ENCODE measurements around the gene TNK1.
A peak's percentile ranks its signal among the peaks of the same experiment; 100 is the strongest.

TNK1 gene

GRCh38 chr17:7408252-7408727, 27.4 kb downstream of the TNK1 start:
- no peak overlapping the region for H3K4me3 ChIP-seq (ENCODE audit: low read depth, low read length)
- no peak for DNase-seq (ENCODE audit: low read depth)
- TF ChIP-seq, protein P1, sequence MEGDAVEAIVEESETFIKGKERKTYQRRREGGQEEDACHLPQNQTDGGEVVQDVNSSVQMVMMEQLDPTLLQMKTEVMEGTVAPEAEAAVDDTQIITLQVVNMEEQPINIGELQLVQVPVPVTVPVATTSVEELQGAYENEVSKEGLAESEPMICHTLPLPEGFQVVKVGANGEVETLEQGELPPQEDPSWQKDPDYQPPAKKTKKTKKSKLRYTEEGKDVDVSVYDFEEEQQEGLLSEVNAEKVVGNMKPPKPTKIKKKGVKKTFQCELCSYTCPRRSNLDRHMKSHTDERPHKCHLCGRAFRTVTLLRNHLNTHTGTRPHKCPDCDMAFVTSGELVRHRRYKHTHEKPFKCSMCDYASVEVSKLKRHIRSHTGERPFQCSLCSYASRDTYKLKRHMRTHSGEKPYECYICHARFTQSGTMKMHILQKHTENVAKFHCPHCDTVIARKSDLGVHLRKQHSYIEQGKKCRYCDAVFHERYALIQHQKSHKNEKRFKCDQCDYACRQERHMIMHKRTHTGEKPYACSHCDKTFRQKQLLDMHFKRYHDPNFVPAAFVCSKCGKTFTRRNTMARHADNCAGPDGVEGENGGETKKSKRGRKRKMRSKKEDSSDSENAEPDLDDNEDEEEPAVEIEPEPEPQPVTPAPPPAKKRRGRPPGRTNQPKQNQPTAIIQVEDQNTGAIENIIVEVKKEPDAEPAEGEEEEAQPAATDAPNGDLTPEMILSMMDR (conservative IDR thresholded peaks at IDR 0.05; ENCODE audit: low read depth, low read length) = no peak

- DNase-seq (ENCODE audit: low read depth) = no peak
- no peak overlapping the region for H3K4me3 ChIP-seq (ENCODE audit: low read depth, low read length)
- TF ChIP-seq, protein P1 (conservative IDR thresholded peaks at IDR 0.05; ENCODE audit: low read depth, low read length) = no peak
Measured at GRCh38 chr17:7408863-7409262, 28.0 kb downstream of the TNK1 start.

- TF ChIP-seq, protein P1 (conservative IDR thresholded peaks at IDR 0.05; ENCODE audit: low read depth, low read length) = no peak
- H3K4me3 ChIP-seq (ENCODE audit: low read depth, low read length) = no peak overlapping the region
- no peak for DNase-seq (ENCODE audit: low read depth)
Measured at GRCh38 chr17:7409716-7410115, 28.8 kb downstream of the TNK1 start.

GRCh38 chr17:7410634-7411426, 29.9 kb downstream of the TNK1 start:
- H3K4me3 ChIP-seq (ENCODE audit: low read depth, low read length) = no peak overlapping the region
- TF ChIP-seq, protein P1 (conservative IDR thresholded peaks at IDR 0.05; ENCODE audit: low read depth, low read length) = no peak
- no peak for DNase-seq (ENCODE audit: low read depth)

- H3K4me3 ChIP-seq (ENCODE audit: low read depth, low read length) = no peak overlapping the region
- TF ChIP-seq, protein P1 (conservative IDR thresholded peaks at IDR 0.05; ENCODE audit: low read depth, low read length) = no peak
- DNase-seq (ENCODE audit: low read depth) = no peak
Measured at GRCh38 chr17:7411427-7411750, 30.5 kb downstream of the TNK1 start.

DNA sequence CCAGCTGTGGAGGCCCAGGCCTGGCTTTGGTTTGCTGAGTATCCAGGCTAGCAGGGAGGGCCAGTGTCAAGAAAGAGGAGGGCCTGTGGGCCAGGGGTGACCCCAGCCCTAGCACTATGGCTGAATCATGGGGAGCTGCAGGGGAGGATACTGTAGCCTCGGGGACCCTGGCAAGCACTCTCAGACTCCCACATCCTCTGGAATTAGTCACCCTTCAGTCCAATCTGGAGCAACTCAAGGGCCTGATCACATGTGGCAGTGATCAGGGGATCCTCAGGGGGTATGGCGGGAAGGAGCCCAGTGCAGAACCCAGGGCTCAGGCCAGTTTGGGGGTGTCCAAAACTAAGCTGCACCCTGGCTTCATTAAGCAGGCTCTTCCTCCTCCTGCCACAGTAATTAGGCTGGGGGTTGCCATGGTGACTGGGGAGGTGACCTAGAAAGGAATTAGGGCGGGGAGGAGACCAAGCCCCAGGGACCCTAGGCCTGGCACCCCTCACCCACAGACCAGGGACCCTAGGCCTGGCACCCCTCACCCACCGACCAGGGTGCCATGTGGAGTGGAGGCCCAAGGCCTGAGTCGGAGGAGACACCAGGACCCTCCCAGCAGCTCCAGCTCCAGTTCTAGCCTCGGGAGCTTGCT, 32.6 kb downstream of the TNK1 start:
- TF ChIP-seq, protein P1 (conservative IDR thresholded peaks at IDR 0.05; ENCODE audit: low read depth, low read length) = no peak

More for the DNA sequence above, 32.6 kb downstream of the TNK1 start:
- no peak overlapping the region for H3K4me3 ChIP-seq (ENCODE audit: low read depth, low read length)
- DNase-seq (ENCODE audit: low read depth) = peak; percentile 42

Data from choroid plexus epithelial cell (primary cell).